D721Med (cell line): ENCODE measurements around the gene UBE3B.

Experiments
- DNase-seq: peaks from one replicate; pipeline ENCODE4 v3.0.0; 2011; ENCODE audit warnings: low spot score; ENCODE audit not compliant: insufficient read length
- FAIRE-seq: peaks from 2 replicates; lab custom pipeline; 2011; peaks lifted over from hg19 to GRCh38; lab: Jason Lieb, UNC
- TF ChIP-seq, protein P1 (sequence below): IDR thresholded peaks from 2 replicates; pipeline ENCODE4 v1.5.1; 2012; ENCODE audit warnings: mild to moderate bottlenecking, control low read depth; ENCODE audit not compliant: insufficient read depth; ENCODE audit errors: missing control alignments

Gene UBE3B

GRCh38 chr12:109535231-109535862 lies 57.9 kb downstream of the UBE3B start:
- FAIRE-seq: no peak
- no peak for DNase-seq
- TF ChIP-seq, protein P1, sequence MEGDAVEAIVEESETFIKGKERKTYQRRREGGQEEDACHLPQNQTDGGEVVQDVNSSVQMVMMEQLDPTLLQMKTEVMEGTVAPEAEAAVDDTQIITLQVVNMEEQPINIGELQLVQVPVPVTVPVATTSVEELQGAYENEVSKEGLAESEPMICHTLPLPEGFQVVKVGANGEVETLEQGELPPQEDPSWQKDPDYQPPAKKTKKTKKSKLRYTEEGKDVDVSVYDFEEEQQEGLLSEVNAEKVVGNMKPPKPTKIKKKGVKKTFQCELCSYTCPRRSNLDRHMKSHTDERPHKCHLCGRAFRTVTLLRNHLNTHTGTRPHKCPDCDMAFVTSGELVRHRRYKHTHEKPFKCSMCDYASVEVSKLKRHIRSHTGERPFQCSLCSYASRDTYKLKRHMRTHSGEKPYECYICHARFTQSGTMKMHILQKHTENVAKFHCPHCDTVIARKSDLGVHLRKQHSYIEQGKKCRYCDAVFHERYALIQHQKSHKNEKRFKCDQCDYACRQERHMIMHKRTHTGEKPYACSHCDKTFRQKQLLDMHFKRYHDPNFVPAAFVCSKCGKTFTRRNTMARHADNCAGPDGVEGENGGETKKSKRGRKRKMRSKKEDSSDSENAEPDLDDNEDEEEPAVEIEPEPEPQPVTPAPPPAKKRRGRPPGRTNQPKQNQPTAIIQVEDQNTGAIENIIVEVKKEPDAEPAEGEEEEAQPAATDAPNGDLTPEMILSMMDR: no peak

DNA sequence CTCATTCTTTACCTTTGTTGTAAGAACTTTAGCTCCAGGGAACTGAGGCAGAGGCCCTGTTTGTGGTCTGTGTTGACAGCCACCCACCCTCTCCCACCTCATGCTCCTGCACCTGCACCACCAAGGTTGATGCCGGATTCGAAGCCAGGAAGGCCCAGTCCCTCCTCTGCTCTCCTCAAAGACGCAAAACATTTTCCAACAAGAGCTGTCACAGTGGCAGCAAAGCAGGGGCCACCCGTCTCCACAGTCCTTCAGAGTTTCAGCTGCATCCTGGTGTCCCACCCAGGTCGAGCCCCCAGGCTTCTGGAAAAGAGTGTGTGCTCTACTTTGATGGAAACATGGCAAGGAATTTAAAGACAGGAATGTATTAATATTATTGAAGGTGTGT lies 58.4 kb downstream of the UBE3B start:
- TF ChIP-seq, protein P1: no peak

DNA sequence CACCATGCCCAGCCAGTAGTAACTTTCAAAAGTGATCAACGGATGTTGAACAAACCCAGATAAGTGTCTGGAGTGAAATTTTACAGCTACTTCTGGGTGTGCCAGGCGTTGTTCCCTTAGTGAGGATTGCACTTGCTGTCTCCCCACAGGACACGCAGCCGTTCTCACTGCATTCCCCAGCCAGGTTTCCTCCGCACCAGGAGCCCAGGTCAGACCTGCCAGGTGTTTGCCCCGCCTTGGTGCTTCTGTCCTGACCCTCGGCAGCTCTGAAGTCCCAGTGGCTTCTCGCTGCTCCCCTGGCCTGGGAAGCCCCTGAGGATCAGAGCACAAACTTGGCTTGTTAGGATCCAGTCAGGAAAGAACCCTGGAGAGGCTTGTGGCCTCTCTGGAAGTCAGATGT lies 59.7 kb downstream of the UBE3B start:
- FAIRE-seq (no peak), DNase-seq (peak; percentile 11)
- TF ChIP-seq, protein P1: no peak

More for the DNA sequence above, 58.4 kb downstream of the UBE3B start:
- no peak for FAIRE-seq
- DNase-seq: no peak

DNA sequence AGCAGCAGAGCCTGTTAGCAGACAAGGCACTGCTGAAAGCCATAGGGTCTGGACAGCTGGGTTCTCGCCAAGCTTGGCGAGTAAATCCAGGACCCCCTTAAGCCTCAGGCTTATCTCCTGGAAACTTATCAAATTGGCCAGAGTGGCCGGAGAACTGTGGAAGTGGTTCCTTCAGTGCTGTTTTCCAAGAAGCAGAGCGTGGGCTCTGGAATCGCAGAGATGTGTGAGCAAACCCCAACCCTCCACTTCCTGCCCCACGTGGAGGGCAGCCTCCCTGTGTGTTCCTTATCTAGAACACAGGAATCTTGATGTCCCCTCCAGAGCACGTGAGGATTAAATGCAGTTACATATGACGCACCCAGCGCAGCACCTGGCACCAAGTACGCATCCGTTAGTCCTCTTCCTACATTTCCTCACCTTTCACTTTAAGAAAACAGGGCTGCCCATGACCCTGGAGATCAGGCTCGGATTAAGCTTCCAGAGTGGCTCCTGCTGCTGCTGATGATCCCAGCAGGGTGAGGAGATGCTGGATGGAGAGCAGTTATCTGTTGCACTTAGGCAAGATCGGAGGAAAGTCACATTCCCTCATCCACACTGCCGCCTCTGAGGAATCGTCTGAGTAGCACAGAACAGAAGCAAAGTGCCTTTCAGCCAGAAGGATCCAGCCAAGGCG lies 60.9 kb downstream of the UBE3B start:
- peak; percentile 67 for FAIRE-seq
- peak; percentile 72 for DNase-seq
- TF ChIP-seq, protein P1: no peak

GRCh38 chr12:109539508-109539907 lies 62.1 kb downstream of the UBE3B start:
- FAIRE-seq: no peak
- no peak for DNase-seq
- TF ChIP-seq, protein P1: no peak

- no peak for DNase-seq
- TF ChIP-seq, protein P1: no peak
- no peak for FAIRE-seq
Measured at GRCh38 chr12:109540526-109541412, 63.3 kb downstream of the UBE3B start.

GRCh38 chr12:109541413-109541726 lies 63.9 kb downstream of the UBE3B start:
- FAIRE-seq (no peak), DNase-seq (no peak)
- TF ChIP-seq, protein P1: no peak
